ENCODE data around the gene LDHAL6B.
A peak's percentile ranks its signal among the peaks of the same experiment; 100 is the strongest.
"Not testable (repeated sequence)": the region's sequence is repeated elsewhere in the genome, so short reads cannot be mapped to it uniquely, and the experiment has no call there.

Gene LDHAL6B

DNA sequence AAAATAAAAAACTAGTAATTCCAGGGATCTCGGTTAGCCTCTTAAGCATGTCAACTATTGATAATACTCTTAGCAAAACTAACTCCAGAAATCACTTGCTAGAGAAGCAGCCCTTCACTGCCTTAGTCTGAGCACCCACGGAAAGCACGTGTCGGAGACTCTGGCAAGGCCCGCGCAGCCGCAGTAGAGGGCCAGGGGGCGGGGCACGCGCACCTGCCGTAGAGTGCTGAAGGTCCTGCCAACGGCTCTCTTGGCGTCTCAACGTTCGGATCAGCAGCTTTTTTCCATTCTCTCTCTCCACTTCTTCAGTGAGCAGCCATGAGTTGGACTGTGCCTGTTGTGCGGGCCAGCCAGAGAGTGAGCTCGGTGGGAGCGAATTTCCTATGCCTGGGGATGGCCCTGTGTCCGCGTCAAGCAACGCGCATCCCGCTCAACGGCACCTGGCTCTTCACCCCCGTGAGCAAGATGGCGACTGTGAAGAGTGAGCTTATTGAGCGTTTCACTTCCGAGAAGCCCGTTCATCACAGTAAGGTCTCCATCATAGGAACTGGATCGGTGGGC, at the start of gene LDHAL6B:
TSS of gene LDHAL6B (plus strand) at position 221 of the 561 bp plus-strand sequence. CDS start at position 319, 98 bp downstream.
- no peak for DNase-seq

DNA sequence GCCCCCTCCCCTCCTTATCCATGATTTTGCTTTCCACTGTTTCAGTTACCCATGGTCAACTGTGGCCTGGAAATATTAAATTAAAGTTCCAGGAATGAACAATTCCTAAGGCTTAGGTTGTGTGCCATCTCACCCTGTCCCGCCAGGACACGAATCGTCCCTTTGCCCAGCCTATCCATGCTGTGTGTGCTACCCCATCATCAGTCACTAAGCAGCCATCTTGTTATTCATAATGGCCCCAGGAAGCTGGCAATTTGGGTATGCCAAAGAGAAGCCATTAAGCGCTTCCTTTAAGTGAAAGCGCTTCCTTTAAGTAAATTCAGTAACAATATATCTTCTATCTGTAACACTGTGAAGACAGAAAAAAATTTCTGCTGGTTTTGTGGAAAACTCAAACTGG, 49.2 kb upstream of the LDHAL6B start:
- DNase-seq = no peak

DNA sequence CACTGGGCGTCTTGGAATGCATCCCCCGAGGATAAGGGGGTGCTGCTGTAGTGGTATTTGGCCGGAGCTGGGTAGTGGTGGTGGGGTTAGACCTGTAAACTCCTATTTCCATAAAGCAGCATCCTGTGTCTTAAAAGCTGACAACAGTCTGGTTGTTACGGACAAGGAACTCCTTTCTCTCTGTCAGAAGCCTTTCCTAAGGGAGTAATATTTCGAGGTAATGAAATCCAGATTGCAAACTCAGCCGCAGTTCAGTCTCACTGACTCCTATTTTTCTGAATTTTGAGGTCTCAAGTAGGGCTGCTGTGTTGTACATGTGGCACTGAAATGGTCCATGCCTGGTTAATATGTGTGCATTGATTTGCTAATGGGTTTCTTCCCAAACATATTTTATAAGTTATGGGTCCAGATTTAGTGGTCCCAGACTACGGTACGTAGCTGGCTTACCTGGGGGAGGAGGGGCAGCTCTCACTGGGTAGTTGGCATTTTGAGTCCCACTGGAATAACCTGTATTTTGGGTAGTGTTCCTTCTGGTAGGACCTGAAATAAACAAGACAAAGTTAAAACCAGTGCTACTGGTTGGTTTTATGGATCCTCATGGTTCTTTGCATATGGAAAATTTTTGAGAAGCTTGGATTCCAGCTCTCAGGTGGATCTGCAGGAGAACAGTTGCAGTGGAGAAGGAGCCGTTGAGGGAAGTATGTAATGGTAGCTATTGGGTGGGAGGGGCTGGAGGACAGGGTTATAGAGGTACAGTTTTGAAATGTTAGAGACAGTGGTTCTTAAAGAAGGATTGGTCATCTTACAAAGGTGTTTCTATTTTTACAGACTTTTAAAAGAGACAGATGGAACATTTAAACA, 48.6 kb upstream of the LDHAL6B start:
- no peak for DNase-seq

DNA sequence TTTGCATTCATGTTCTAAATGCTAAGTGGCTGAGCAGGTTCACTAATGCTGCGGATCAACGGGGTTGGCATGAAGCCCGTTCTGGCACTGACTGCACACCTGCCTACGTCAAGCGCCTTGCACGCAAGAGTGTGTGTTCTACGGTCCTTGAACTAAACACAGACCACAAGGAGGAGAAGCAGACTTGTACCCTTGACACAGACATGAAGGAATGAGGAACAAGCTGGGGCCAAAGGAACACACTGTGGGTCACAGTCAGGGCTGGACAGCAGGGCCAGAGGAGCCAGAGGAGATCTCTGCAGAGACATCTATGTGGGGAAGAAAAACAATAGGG, 48.0 kb upstream of the LDHAL6B start:
- DNase-seq = no peak

DNA sequence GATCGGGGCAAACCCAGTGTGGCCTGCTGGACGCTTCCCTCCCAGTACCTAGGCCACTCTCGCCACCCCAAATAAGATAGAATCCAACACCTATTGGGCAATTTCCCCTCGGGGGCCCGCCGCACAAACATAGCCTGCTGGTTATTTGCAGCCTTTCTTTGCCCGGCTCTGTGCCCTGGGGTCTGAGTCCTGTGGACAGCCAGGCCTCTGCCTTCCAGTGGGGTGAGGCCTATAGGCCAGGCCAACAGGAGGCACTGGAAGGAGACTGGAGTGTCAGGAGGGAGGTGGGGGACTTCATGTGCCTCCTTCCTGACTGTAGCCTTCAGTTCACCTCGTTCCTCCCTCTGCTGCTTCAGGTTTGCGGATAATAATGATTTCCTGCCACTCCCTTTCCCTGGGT, 47.4 kb upstream of the LDHAL6B start:
- no peak for DNase-seq

DNA sequence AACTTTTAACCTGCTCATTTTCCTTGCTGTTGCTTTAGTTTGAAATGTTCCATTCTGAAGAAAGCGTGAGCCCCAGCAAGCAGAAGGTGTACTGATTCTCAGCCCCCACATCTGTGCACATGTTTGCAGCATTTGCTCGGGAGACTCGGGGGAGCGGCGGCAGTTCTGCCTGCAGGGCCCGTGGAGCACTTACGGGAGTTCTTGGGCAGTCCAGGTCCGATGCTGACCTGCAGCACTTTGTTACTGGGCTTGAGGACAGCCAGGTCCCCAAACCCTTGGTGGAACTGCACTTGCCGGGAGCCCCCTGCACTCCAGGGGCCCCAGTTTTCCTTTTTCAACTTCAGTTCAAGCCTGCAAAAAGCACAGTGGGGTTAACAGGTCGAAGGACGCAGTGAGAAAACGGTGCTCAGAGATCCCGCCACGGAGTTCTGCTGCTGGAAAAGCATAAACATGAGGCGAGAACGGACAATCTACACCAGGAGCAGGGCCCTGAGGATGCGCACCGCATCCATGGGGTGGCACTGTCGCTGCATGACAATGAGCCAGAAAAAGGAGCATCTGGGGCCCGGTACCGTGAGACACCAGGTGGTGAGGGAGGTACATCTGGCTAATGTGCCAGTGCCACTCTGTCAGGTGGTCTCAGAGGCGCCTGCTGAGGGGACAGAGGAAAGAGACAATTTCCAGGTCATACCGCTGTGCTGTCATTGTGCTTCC, 45.6 kb upstream of the LDHAL6B start:
- peak in 1 of 3 donors; percentile 47 for DNase-seq

DNA sequence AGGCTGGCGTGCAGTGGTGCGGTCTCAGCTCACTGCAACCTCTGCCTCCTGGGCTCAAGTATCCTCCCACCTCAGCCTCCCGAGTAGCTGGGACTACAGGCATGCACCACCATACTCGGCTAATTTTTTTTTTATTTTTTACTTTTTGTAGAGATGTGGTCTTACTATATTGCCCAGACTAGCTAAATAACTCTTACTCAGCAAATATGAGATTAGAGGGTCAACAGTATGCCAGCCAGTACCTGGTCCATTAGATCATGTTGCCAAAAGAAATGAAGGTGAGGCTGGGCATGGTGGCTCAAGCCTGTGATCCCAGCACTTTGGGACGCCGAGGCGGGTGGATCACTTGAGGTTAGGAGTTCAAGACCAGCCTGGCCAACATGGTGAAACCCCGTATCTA, 44.6 kb upstream of the LDHAL6B start:
- DNase-seq = not testable (repeated sequence)

DNA sequence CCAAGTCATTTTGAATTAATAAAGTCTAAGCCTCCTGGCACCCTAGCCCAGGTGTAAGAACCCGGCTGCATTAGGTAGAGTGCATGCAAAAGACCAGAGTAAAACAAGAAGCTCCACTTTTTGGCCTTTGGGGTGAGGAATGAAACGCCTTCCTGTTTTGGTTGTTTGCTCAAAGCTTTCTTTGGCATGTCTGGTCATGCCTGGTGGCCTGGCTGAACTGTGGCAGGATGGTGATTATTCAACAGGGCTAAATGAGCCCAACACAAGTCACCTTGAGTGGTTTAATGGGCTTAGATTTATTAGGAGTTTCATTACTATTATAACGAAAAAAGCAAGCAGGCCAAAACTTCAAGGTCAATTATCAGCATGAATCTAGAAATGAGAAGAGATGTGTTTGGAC, 40.9 kb upstream of the LDHAL6B start:
- no peak for DNase-seq

DNA sequence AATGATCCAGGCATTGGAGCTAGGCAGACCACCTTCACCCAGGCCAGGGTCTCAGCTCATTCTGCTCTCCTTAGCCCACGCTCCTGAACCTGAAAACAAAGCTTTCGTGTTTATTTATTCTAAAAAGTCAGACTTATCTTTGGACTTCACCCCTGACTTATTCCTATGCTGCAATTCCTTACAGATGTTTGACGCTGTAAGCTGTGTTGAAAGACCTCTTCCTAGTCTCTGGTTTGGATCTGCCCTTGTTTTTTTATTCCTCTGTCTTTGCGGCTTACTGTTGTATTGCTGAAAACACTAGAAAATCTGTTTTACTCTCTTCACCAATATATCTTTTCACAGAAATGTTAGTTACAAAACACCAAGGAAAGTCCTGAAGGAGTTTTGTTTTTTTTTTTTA, 40.5 kb upstream of the LDHAL6B start:
- no peak for DNase-seq

DNA sequence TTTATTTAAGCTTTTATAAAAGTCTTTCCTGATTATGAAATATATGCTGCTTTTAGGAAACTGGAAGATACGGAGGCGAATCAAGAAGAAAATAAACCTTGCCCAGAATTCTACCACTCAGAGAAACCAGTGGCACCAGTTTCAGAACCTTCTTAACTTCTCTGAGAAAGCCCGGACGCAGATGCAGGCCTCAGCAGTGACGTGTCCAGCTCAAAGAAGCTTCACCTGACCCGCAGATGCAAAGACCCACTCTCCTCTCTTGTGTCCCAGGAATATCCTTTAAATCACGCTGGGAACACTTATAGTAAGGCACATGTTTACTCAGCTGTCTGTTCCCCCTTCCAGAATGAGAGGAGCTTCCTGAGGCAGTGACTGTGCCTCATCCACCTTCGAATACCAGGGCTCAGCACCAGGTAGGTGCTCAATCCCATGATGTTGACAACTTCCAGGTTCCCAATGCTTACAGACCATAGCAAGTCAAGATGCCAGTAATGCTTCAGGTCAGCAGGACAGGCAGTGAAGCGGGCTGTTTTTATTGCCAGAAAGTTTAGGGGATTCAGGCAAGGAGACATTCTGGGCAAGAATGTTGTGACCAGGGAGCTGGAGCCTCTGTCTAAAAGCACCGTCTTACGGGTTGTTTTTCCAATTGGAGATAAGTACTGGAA, 39.9 kb upstream of the LDHAL6B start:
- no peak for DNase-seq

DNA sequence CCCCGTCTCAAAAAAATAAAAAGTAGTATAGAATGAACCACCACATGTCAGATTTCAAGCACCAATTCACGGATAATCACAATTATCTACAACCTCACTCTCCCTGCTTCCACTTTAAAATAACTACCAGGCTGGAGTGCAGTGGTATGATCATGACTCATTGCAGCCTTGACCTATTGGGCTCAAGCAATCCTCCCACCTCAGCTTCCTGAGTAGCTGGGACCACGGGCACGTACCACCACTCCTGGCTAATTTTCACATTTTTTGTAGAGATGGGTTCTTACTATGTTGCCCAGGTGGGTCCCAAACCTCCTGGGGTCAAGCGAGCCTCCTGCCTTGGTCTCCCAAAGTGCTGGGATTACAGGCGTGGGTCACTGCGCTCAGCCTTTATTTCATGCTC, 38.1 kb upstream of the LDHAL6B start:
- peak; percentile 71 to 75 (median 73) for DNase-seq

DNA sequence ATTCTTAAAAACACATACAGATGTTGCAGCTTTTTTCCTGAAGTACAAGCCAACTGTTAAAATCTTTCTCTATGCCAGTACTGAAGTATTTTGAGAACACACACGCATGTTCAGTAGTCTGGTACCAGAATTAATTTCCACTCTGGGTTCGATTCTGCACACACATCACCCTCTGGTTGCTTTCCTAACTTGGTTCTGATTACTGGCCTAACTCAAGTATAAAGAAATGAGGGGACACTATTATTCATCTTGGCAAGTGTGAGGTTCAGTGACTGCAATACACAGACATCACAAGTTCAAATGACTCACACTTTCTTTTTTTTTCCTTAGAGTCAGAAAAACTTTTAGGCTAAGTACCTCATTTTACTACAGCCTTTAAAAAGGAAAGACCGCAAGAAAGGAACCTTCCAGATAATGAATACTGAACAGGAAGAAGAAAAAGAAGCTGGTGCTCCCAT, 37.4 kb upstream of the LDHAL6B start:
- peak; percentile 79 to 98 (median 97) for DNase-seq

DNA sequence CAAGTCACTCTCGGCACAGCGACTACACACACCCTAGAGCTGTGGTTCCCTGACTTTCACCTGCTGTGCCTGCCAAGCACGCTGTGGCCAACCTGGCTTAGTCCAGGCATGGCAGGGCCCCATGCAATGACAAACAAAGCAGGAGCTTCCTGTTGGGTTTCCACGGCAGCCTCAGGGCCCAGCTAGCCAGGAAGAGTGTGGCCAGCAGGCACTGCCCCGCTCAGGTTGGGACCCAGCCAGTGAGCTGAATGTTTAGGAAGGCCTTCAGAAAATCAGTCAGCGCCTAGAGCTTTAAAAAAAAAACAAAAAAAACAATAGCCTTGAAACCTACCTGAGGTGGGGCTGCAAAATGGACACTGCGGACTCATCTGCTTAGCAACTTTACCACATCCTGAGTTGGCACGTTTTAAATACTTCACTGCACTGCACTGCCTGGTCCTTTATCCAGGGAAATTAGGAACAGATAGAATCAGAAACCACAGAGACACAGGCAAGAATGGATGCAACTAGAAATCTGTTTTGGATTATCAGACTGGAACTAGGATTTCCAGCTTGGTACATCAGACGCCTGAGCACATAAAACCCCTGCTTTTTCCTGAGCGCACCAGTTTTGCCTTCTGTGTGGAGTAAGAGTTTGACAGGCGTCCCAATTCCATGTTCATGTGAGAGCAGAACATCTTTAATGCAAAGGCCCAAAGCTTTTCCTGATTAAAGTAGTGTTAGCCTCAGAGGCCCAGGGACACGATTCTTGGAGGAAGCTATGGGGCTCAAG, 36.2 kb upstream of the LDHAL6B start:
- DNase-seq = peak in 1 of 3 donors; percentile 41

DNA sequence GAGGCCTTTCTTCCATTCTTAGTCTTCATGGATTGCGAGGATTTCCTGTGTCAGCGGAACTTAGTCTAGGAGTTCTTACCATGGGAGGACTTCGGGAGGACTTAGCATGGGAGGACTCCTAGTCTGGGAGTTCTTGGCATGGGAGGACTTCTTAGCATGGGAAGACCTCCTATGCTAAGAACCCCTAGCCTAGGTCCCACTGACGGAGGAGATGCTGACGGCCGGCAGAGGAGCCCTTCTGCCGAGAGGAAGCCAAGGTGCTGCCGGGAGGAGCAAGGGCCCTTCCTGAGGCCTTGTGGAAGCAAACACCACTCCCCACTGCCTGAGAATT, 35.6 kb upstream of the LDHAL6B start:
- no peak for DNase-seq

DNA sequence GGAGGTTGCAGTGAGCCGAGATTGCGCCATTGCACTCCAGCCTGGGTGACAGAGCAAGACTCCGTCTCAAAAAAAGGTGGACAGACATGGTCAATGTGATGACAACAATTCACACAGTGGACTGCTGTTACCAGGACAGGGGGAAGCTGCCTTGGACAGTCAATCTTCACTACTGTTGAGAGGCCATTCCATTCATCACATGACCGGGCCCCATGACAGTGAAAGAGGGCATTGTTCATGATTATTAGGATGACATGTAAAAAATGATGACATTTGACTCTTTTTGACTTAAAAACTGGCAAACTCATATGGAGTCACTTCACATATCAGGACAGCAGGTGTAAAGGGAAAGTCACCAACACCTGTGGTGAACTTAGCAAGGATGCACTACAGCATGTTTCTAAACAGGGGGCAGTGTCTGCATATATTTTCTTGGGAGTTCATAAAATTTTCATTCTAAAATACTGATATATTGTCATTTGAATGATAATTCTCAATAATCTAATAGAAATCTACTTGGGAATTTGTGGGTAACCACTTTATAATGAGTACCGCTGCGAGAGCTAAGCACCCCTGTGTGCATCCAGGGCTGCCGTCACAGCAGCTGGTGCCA, 34.2 kb upstream of the LDHAL6B start:
- DNase-seq = no peak

DNA sequence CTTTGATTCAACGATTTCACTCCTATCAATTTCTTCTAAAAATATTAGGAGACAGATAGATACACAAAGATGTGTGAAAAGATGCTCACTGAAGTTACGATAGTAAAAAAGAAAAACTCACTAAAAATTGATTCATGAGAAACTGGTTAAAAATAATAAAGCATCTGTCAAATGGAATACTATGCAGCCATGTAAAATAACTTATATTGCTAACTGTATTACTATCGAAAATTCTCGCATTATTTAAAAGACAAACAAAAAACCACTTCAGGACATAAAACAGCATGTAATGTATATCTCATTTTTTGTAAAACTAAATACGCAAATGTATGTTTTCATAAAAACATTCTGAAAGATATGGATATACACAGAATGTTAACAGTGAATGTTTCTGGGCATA, 33.4 kb upstream of the LDHAL6B start:
- DNase-seq = no peak

DNA sequence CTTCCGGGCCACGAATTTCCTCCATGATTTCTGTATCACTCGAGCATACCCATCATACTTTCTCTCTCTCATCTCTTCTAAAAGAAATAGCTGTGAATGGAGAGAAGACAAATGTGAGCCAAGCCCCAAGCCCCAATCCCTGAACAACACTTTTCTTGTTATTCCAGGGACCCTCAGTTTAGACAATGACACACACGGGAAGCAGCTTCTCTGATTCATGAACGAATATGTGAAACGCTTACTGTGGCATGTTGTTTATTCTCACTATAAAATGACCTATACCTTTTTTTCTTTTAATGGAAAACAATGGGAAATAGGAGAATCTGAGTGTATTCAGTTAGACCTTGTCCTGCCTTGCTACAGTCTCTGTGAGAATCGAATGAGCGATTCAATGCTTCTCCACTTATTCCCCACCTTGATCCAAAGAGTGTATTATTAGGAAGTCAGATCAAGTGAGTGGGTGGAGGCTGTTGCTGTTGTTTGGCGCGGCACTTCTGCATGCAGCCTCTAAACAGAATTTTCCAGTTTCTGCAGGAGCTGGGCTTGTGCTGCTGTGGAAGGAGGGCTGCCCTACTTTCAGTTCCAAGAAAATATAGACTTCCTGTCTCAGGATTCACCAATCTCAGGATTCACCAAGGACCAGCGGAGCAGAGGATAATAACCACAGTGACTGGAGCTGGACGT, 32.4 kb upstream of the LDHAL6B start:
- DNase-seq = peak; percentile 54 to 60 (median 55)

DNA sequence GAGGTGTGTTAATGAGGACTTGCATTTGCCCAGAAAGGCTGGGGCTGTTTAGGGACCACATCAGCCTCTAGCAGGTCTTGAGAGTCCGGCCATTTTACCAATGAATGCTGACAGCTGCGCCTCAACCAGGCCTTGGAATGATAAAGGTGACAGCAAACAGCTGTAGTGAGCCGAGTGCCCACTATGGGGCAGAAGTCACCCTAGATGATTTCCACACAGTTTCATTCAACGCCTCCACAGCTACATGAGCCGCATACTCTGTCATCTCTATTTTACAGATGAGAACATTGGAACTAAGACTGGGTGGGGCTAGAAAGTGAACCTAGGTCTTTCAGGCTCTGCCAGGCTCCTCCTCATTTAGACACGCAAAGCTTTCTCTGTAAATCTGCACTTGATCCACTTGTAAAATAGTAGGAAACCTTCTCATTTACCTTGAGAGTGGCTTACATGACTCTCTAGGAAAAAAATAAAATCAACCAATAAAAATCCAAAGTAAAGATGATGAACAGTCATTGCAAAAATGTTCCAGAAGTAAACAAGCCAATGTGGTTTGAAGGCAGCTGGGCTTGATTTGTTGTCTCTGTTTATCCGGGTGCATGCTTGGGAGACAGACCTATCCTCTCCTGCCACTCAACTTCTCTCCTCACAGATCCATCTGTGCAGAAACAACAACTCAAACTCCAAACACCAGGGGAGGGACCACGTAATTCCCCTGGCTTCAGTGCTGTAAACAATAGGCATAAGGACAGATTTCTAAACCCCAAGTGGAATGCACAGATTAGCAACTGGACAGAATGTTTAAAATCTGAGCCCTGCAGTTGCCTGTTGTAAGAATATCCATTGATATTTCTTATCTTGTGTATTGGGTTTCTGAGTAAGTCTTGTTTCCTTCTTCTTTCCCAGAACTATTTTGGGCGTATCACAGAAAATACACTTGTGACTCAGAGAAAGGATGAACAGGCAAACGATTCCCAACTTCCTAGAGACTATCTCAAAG, 31.5 kb upstream of the LDHAL6B start:
- peak; percentile 87 to 94 (median 94) for DNase-seq

DNA sequence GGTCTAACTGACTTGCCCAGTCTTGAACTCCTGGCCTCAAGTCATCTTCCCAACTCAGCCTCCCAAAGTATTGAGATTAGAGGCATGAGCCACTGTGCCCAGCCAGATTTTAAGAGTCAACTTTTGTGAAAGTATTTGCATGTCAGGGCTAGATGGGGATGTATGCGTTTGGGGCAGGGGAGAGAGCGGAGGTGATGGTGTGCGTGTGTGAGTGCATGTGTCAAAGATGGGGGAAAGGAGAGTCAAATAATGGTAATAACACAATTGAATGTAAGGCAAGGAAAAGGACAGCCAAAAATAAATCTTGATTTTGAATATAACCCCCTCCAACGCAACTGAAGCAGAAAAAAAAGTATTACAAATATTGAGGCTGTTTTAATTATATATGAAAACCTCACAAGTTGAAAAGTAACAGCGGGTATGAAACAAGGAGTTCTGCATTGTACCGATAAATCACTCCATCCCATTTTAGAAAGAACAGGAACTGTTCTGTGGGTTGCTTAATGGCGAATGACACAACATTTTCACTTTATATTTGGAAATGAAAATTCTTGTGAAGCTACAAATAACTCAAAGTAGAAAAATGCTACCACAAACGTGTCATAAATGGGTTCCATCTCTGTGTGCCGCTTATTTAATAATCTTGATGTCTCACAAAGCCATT, 29.9 kb upstream of the LDHAL6B start:
- peak; percentile 58 to 86 (median 86) for DNase-seq

DNA sequence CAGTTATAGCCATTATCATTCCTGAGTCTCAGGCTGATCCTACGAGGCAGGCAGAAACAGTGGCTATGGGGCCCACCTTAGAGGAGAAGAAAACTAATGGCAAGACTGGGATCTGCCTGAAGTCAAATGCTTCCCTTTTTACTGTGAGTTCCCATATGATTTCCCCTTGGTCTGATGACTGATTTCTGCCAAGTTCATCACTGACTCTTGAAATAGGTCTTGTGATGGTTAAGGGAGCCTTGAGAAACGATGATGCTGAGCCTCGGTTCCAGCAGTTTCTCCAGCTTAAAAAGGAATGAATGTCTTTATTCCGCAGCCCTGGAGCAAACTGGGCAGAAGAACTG, 29.4 kb upstream of the LDHAL6B start:
- DNase-seq = peak; percentile 87 to 96 (median 95)

Data from suppressor macrophage treated with lipopolysaccharide for 1 hour (primary cell).